ENCODE measurements around the gene EFCAB6.

DNA sequence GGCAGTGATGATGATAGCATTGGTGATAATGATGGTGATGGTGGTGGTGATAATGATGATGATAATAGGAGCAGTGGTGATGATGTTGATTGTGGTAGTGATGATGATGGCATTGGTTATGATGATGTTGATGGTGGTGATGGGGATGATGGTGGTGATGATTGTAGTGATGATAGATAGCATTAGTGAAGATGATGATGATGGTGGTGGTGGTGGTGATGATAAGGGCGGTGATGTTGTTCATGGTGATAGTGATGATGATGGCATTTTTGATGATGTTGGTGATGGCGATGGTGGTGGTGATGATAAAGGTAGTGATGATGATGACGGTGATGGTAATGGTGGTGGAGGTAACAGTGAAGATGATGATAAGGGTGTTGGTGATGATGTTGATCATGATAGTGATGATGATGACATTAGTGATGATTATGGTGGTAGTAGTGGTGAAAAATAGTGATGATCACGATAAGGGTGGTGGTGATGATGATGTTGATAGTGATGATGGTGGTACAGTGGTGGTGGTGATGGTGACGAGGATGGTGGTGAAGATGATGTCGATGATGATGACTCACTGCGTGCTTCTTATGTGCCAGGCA, 307.3 kb downstream of the EFCAB6 start:
- TF ChIP-seq NFYB (CRISPR knock-in tag; IDR thresholded peaks at IDR 0.05) (no peak), NR2C2 (CRISPR knock-in tag; IDR thresholded peaks at IDR 0.05; ENCODE audit: borderline replicate concordance) (no peak), SUZ12 (IDR thresholded peaks at IDR 0.05; ENCODE audit: low read depth, low read length) (no peak), ZNF263 (CRISPR knock-in tag; IDR thresholded peaks at IDR 0.05) (no peak)
- TF ChIP-seq, protein P1, sequence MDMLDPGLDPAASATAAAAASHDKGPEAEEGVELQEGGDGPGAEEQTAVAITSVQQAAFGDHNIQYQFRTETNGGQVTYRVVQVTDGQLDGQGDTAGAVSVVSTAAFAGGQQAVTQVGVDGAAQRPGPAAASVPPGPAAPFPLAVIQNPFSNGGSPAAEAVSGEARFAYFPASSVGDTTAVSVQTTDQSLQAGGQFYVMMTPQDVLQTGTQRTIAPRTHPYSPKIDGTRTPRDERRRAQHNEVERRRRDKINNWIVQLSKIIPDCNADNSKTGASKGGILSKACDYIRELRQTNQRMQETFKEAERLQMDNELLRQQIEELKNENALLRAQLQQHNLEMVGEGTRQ (IDR thresholded peaks at IDR 0.05; ENCODE audit: low read depth, low read length), result no peak
- TF ChIP-seq, protein P1 (CRISPR knock-in tag; IDR thresholded peaks at IDR 0.05; ENCODE audit: borderline replicate concordance), result no peak
- TF ChIP-seq, protein P2, sequence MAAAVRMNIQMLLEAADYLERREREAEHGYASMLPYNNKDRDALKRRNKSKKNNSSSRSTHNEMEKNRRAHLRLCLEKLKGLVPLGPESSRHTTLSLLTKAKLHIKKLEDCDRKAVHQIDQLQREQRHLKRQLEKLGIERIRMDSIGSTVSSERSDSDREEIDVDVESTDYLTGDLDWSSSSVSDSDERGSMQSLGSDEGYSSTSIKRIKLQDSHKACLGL (CRISPR knock-in tag; IDR thresholded peaks at IDR 0.05), result no peak
- TF ChIP-seq, protein P3, sequence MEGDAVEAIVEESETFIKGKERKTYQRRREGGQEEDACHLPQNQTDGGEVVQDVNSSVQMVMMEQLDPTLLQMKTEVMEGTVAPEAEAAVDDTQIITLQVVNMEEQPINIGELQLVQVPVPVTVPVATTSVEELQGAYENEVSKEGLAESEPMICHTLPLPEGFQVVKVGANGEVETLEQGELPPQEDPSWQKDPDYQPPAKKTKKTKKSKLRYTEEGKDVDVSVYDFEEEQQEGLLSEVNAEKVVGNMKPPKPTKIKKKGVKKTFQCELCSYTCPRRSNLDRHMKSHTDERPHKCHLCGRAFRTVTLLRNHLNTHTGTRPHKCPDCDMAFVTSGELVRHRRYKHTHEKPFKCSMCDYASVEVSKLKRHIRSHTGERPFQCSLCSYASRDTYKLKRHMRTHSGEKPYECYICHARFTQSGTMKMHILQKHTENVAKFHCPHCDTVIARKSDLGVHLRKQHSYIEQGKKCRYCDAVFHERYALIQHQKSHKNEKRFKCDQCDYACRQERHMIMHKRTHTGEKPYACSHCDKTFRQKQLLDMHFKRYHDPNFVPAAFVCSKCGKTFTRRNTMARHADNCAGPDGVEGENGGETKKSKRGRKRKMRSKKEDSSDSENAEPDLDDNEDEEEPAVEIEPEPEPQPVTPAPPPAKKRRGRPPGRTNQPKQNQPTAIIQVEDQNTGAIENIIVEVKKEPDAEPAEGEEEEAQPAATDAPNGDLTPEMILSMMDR (CRISPR knock-in tag; IDR thresholded peaks at IDR 0.05), result no peak
- TF ChIP-seq, protein P4, sequence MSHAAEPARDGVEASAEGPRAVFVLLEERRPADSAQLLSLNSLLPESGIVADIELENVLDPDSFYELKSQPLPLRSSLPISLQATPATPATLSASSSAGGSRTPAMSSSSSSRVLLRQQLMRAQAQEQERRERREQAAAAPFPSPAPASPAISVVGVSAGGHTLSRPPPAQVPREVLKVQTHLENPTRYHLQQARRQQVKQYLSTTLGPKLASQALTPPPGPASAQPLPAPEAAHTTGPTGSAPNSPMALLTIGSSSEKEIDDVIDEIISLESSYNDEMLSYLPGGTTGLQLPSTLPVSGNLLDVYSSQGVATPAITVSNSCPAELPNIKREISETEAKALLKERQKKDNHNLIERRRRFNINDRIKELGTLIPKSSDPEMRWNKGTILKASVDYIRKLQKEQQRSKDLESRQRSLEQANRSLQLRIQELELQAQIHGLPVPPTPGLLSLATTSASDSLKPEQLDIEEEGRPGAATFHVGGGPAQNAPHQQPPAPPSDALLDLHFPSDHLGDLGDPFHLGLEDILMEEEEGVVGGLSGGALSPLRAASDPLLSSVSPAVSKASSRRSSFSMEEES (CRISPR knock-in tag; IDR thresholded peaks at IDR 0.05), result no peak

All from HepG2 (cell line).